IPS-NIHi7 (cell line): ENCODE measurements around the gene CELF2.

Source experiments
- DNase-seq: peaks from one replicate; pipeline ENCODE4 v3.0.0; 2012; ENCODE audit warnings: mixed read lengths; ENCODE audit errors: extremely low spot score

The CELF2 gene

GRCh38 chr10:11325817-11326216 lies 308.1 kb downstream of the CELF2 start:
- no peak for DNase-seq

- DNase-seq: no peak
Observed at GRCh38 chr10:11326241-11326640, 308.6 kb downstream of the CELF2 start.

DNA sequence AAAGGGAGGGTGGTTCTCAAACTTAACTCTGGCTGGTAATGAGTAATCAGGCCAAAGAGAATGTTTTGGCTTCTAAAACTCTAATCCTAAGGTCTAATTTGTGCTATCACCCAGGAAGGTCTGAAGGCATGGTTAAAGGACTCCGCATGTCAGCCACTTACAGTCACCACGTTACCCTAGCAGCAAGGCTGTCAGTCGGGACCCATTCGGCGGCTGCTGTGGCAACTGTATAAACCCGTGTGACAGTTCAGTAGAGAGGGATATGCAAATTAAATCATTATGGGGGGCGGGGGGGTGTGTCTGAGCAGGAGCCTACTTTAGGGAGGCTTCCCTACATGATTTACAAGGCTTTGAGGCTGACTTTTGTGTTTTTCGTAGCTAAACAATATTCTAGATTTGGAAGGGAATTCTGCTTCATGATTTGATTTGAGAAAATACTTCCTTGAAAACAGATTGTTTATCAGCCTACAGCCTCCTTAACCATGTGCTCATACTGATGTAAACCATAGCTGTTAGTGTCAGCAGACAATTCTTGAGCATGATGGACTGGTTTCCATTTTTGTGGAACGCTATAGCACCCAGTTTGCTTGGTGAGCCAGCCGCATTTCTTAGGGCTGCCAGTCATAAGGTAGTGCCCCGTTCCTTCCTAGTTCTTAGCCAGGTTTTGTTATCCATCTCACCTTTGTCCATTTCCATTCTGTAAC lies 309.4 kb downstream of the CELF2 start:
- no peak for DNase-seq

- DNase-seq: no peak
Observed at GRCh38 chr10:11328264-11329061, 310.8 kb downstream of the CELF2 start.

GRCh38 chr10:11329062-11329673 lies 311.5 kb downstream of the CELF2 start:
- DNase-seq: no peak

- DNase-seq: no peak
Observed at GRCh38 chr10:11330383-11331045, 312.8 kb downstream of the CELF2 start.

GRCh38 chr10:11331046-11331577 lies 313.4 kb downstream of the CELF2 start:
- DNase-seq: no peak

GRCh38 chr10:11331726-11332125 lies 314.1 kb downstream of the CELF2 start:
- no peak for DNase-seq

DNA sequence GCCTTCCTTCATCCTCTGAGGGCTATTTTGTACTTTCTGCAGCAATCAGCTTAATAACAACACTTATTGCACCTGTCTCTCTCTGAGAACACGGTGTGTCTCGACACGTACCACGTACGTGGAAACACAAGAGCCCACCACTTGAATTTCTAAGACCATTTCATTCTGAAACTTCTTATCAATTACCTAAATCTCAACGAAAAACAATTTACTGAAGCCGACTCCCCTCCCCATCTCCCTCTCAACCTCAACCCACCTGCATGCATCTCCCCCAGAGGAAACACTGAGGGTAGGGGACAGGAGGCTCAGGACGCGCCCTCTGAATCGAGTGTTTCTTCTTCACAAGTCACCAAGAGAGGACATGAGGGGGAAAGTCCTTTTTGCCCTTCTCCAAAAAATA lies 315.2 kb downstream of the CELF2 start:
- no peak for DNase-seq

- DNase-seq: no peak
Observed at GRCh38 chr10:11334436-11334835, 316.8 kb downstream of the CELF2 start.

DNA sequence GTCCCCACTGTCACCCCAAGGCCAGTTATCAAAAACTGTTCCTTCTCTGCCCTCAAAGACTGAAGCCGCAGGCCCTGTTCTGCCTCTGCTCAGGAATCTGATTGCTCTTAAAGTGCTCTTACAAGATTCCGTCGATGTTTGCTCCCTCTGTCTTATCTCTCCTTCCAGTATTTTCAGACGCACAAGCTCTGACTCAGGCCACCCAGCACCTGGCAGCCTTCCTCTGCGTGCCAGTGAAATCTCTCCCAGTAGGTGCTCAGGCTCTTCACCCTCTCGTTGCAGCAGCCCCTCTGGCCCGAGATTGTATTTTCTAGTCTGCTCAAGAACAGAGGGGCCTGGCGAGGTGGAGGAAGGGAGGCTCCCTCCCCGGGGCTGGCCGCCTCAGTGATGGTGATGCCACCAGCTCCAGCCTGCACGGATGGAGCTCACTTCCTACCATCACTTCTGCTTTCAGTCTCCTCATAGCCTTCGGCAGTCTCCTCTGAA lies 317.5 kb downstream of the CELF2 start:
- no peak for DNase-seq

DNA sequence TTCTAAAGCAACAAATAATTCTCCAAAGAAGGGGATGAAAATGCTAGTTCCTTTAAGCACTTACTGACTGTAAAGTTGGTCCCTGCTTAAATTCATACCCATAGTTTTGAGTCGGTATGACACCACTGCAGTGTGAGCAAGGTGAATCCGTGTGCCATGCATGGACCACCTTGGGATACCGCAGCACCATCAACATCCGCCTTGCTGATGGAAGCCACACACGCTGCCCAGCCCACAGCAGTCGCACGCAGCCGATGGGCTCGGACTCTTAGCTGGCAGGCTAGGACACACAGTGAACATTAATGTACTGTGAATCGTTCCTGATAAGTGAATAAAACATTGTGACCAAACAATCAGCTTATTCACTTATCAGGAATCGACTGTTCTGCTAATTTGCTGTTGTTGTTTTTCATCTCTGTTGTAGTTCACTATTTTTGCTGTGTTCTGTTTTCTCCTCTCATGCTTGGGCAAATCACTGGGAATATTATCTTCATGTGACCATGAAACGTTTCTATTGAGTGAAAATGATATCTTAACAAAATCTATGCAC lies 318.3 kb downstream of the CELF2 start:
- no peak for DNase-seq

GRCh38 chr10:11336722-11337162 lies 319.1 kb downstream of the CELF2 start:
- DNase-seq: no peak

DNA sequence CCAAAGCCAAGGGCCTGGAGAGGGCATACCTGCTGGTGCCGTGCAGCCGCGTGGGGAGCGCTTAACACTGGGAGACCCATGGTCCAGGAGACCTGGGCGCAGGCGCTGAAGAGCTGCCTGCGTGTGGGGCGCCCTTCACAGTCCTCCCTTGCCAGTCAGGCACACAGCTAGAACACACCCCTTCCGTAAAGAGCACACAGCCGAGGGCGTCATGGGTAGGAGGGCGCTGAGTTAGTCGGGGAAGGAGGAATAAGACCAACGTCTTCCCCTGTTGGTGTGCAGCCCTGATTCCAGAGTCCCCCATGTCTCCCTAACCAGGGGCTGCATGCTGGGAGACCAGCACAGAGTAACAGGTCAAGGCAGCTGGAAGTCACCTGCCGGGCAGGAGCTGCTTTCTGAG lies 319.8 kb downstream of the CELF2 start:
- DNase-seq: no peak

DNA sequence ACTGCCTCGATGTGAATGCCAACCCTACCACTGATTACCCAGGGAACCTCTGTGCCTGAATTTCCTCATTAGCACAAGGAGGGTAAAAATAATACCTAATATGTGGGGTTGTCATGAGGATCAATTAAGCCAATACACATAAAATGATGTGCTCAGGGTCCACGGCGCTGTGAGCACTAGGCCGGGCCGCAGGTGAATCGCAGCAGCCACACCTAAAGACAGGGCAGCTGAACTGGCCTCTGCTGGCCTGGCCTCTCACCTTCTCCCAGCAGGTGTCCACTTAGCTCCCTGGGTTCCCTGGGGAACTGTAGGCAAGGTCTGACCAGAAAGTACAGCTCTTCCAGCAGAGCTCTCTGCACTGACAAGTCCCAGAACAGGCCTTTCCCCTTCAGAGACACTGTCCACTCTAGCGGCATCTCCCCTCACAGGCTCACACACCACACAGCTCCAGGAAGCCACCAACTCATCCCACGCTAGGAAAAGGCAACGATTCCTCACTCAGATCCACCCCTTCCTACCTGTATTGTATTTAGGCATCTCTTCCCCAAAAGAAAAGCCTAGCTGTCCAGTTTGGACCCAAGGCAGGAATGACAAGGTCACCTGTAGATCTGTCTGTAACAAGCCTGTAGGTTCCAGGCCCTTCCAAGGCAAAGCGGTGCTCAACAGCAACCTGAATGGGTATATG lies 320.6 kb downstream of the CELF2 start:
- no peak for DNase-seq

DNA sequence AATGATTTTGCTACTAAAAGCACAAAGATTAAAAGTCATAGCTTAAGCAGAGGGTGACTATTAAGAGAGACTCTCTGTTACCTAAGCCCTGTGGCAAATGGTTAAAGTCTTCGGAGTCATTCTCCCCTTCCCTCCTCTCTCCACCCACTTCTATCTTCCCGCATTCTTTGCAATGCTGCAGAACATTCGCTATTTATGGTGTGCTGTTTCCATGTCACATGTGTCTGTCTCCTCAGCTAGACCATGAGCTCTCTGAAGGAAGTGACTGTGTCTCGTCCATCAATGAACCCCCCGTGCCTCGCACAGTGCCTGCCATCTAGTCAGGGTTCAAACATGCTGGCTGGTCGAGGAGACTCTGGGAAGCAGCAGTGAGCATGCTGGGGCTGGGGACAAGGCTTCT lies 321.3 kb downstream of the CELF2 start:
- no peak for DNase-seq

DNA sequence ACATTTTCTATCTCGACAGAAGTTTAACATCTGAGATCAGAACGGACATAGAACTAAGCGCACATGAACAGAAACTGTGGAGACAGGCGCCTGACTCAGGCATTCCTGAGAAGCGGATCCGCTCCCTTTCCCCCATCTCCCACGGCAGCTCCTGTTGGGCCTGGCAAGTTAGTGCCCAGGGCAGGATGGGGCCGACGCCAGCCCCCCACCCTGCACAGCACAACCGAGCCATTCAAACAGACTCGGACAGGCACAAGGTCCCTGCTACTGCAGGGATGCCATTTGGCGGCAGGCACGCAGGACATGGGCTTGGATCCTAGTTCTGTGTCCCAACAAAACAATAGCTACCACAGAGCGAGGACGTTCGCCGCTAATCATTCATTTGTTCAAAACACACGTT lies 322.0 kb downstream of the CELF2 start:
- no peak for DNase-seq

DNA sequence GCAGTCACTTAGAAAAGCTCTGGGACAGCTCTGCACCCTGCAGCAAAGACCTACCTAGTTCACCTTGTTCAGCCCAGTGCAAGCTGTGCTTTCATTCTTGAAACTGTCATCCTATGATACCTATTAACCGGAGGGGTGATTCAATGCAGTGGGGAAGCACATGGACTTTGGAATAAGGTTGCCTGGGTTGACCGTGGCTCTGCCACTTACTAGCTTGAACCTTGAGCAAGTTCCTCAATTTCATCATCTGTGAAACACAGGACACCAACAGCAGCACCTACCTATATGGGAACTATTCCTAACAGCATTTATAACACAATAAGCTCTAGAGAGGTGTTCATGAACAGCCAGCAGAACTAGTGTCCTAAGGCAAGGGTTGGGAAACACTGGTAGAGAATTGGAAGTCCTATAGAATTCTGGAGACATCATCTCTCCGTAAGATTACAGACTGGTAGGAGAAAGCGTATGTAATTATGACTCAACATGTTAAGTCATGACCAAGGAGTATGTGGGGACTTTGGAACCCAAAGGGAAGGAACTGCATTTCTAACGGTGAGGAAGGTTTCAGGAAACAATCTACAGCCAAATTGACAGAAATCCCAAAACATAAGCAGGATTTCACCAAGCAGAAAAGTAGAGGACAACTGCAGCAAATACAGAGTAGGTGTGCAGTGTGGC lies 323.8 kb downstream of the CELF2 start:
- no peak for DNase-seq

DNA sequence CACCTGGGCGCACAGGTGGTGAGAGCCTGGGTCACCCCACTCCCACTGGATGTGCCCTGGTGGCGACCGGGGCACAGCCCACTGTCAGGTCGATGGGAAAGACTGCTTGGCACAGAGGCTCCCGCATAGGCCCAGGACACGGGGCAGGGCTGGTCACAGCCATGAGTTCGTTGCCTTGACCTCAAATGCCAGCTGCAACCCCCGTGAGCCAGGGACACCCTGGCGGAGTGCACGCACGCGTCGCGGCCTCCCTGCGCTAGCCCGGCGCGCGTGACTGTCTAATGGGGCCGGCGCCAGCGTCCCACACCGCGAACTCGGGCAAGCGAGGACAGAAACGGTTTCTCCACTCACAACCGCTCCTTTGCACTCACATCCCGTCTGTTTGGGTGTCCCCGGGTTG lies 326.4 kb downstream of the CELF2 start:
- no peak for DNase-seq

DNA sequence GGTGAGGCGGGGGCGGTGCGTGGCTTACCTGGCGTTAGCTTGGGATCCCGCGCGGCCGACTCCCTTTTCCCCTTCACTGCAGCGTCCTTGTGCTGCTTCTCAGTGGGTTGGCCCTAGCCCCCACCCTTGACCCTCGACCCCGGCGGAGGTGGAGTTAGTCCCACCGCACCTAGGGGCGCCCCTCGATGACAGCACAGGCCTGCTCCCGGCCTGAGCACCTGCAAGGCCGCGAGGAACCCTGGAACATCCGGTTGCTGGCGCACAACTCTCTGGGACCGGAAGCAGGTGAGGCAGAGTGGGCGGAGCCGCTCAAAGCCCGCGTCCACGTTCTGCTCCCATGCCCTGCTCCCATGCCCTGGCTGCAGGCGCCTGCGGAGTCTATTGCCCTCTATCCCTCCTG lies 326.9 kb downstream of the CELF2 start:
- DNase-seq: no peak
